ENCODE data around the gene FABP7. TPM values are rescaled to one million over a fixed set of nuclear protein-coding genes. Genes with fewer than 3 reads are reported as not detected.

Gene FABP7
- total RNA-seq, 1 experiment from 2014 or later = not detected

DNA sequence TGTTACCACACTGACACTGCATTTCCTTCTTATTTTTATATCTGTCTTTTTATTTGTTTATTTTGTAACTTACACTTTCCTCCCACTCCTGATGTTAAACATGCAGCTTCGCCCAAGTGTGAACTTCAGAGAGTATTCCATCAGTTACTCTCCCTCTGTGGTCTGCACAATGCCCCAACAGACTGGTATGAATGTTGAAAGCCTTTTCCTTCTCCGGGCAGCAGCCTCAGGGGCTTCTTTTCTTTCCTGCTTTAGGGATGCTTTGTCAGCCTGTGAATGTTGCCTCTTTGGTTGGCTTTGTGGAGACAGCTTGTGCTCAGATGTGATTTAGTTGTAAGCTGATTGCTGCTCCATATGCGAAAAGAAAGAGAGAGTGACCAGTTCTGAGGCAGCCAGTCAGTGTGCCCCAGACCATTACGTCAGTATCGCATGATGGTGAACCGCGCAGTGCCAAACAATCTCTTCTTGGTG is 53.5 kb downstream of the FABP7 start:
- Histone ChIP-seq H3F3A (ENCODE audit: low read length, unreplicated experiment) (no peaks in the 10 kb centered on the region), H3K4me1 (ENCODE audit: insufficient read depth, low read length) (no peaks in the 10 kb centered on the region; the same call in 1 of the 2 replicates), H3K9ac (ENCODE audit: low read length) (no peak overlapping the region), H2AFZ (ENCODE audit: low read length) (no peak overlapping the region), H3K27ac (ENCODE audit: low read length) (no peak overlapping the region), H3K79me2 (ENCODE audit: low read length) (no peaks in the 10 kb centered on the region), H3K9me3 (ENCODE audit: low read length) (no peaks in the 10 kb centered on the region), H3K27me3 (ENCODE audit: low read length) (no peaks in the 10 kb centered on the region), H3K4me3 (ENCODE audit: low read length) (no peak overlapping the region), H3K36me3 (ENCODE audit: low read depth, low read length) (no peaks in the 10 kb centered on the region), H3K9me2 (replicated peaks; ENCODE audit: low read length) (no peaks in the 10 kb centered on the region), H3K4me2 (ENCODE audit: low read length) (no peak overlapping the region), H4K20me1 (ENCODE audit: low read length) (no peaks in the 10 kb centered on the region)
- peak; percentile 28 for DNase-seq
- CTCF ChIA-PET = no interaction called here
- intact Hi-C loops (cut with micrococcal nuclease) = no loop called here
- TF ChIP-seq EZH2 (IDR thresholded peaks at IDR 0.05; ENCODE audit: low read length, unreplicated experiment) (no peak), CTCF (conservative IDR thresholded peaks at IDR 0.05; ENCODE audit: low read depth, low read length) (no peak), EZH2phosphoT487 (IDR thresholded peaks at IDR 0.05; ENCODE audit: borderline replicate concordance, low read length) (no peak)
- BruUV-seq (replicated peaks) = no TSS peak
- ATAC-seq = peak; percentile 75
- POLR2A ChIA-PET (ENCODE audit: unreplicated experiment) = interaction anchor here (0.6 kb wide), 1 partner anchor 85 kb away, joined by 3 read pairs; no protein-coding TSS in a partner anchor

Other genes starting within 250 kb of the FABP7 start
- 22.4 and 28.0 TPM in 2 replicates for gene PKIB, start 169.3 kb upstream of the FABP7 start, total RNA-seq (2014; rRNA removed)
- gene SMPDL3A, start 9.5 kb downstream of the FABP7 start, total RNA-seq (2014; rRNA removed) = 2.7 and 4.6 TPM in 2 replicates
- gene CLVS2, start 216.5 kb downstream of the FABP7 start, total RNA-seq (2014; rRNA removed) = not detected in 2 replicates